ENCODE data around the gene RAB29. TPM values are rescaled to one million over a fixed set of nuclear protein-coding genes. Genes with fewer than 3 reads are reported as not detected.

Gene RAB29
- total RNA-seq, 2 experiments from 2014 or later = 34.1 TPM

- POLR2A ChIA-PET = no interaction called here
- CTCF ChIA-PET = no interaction called here
Measured at GRCh38 chr1:205800981-205801703, 25.9 kb upstream of the RAB29 start.

GRCh38 chr1:205800427-205800826 is 25.1 kb upstream of the RAB29 start:
- ChIA-PET CTCF (no interaction called here), POLR2A (no interaction called here)

- POLR2A ChIA-PET = no interaction called here
- CTCF ChIA-PET = interaction anchor here (0.6 kb wide), 1 partner anchor 141 kb away, joined by 4 read pairs; no protein-coding TSS in a partner anchor
Measured at GRCh38 chr1:205798577-205798976, 23.3 kb upstream of the RAB29 start.

- CTCF ChIA-PET = no interaction called here
- POLR2A ChIA-PET = no interaction called here
Measured at GRCh38 chr1:205797168-205797567, 21.9 kb upstream of the RAB29 start.

- ChIA-PET POLR2A (no interaction called here), CTCF (interaction anchor here (5.6 kb wide), 1 partner anchor 183 kb away, joined by 43 read pairs; no protein-coding TSS in a partner anchor)
Measured at GRCh38 chr1:205794011-205794730, 18.9 kb upstream of the RAB29 start.

GRCh38 chr1:205792961-205793673 is 17.8 kb upstream of the RAB29 start:
- POLR2A ChIA-PET = interaction anchor here (0.7 kb wide), 1 partner anchor 134 kb away, joined by 3 read pairs; no protein-coding TSS in a partner anchor
- CTCF ChIA-PET = interaction anchor here (1.8 to 5.6 kb wide), 2 partner anchors 52 to 184 kb away, joined by 5 to 43 read pairs; no protein-coding TSS in a partner anchor

GRCh38 chr1:205792481-205792881 is 17.2 kb upstream of the RAB29 start:
- POLR2A ChIA-PET = interaction anchor here (0.7 kb wide), 1 partner anchor 134 kb away, joined by 3 read pairs; no protein-coding TSS in a partner anchor
- CTCF ChIA-PET = interaction anchor here (0.7 to 5.6 kb wide), 8 partner anchors 10 to 185 kb away, joined by 3 to 43 read pairs (median 4); no protein-coding TSS in a partner anchor

- ChIA-PET CTCF (interaction anchor here (0.7 to 5.6 kb wide), 10 partner anchors 9 to 186 kb away, joined by 3 to 43 read pairs (median 4); no protein-coding TSS in a partner anchor), POLR2A (no interaction called here)
Measured at GRCh38 chr1:205791568-205792180, 16.4 kb upstream of the RAB29 start.

- ChIA-PET CTCF (interaction anchor here (1.9 kb wide), 1 partner anchor 24 kb away, joined by 4 read pairs; no protein-coding TSS in a partner anchor), POLR2A (no interaction called here)
Measured at GRCh38 chr1:205787287-205787916, 12.1 kb upstream of the RAB29 start.

GRCh38 chr1:205786601-205787000 is 11.3 kb upstream of the RAB29 start:
- ChIA-PET POLR2A (no interaction called here), CTCF (interaction anchor here (0.9 to 1.0 kb wide), 2 partner anchors 21 to 258 kb away, joined by 3 read pairs; no protein-coding TSS in a partner anchor)

GRCh38 chr1:205785446-205785845 is 10.2 kb upstream of the RAB29 start:
- CTCF ChIA-PET = interaction anchor here (0.7 kb wide), 1 partner anchor 197 kb away, joined by 3 read pairs; no protein-coding TSS in a partner anchor

GRCh38 chr1:205783904-205784303 is 8.6 kb upstream of the RAB29 start:
- ChIA-PET CTCF (interaction anchor here (0.7 kb wide), 1 partner anchor 106 kb away, joined by 3 read pairs; no protein-coding TSS in a partner anchor), POLR2A (no interaction called here)

More at GRCh38 chr1:205785446-205785845, 10.2 kb upstream of the RAB29 start:
- POLR2A ChIA-PET = no interaction called here

- ChIA-PET POLR2A (no interaction called here), CTCF (interaction anchor here (0.8 to 1.3 kb wide), 3 partner anchors 9 to 63 kb away, joined by 3 read pairs; no protein-coding TSS in a partner anchor)
Measured at GRCh38 chr1:205783433-205783795, 8.1 kb upstream of the RAB29 start.

GRCh38 chr1:205782627-205783432 is 7.5 kb upstream of the RAB29 start:
- ChIA-PET CTCF (interaction anchor here (0.8 to 1.6 kb wide), 6 partner anchors 9 to 195 kb away, joined by 3 to 5 read pairs (median 3); no protein-coding TSS in a partner anchor), POLR2A (no interaction called here)

- POLR2A ChIA-PET = no interaction called here
- CTCF ChIA-PET = no interaction called here
Measured at GRCh38 chr1:205780335-205780734, 5.1 kb upstream of the RAB29 start.

- ChIA-PET POLR2A (no interaction called here), CTCF (no interaction called here)
Measured at GRCh38 chr1:205777994-205778393, 2.7 kb upstream of the RAB29 start.

- POLR2A ChIA-PET = interaction anchor here (0.5 to 2.3 kb wide), 4 partner anchors 26 to 903 kb away, joined by 3 to 15 read pairs (median 3); partner anchors contain the start of gene NUCKS1
- CTCF ChIA-PET = interaction anchor here (1.9 to 2.0 kb wide), 2 partner anchors 64 to 117 kb away, joined by 4 to 8 read pairs; no protein-coding TSS in a partner anchor
Measured at GRCh38 chr1:205775717-205776056, 405 bp upstream of the RAB29 start.

All from activated CD8-positive, alpha-beta memory T cell treated with anti-CD3 and anti-CD28 coated beads for 36 hours (primary cell).